Body of pancreas (tissue), 4 donors: ENCODE measurements around the gene OXCT1. TPM values are rescaled to one million over a fixed set of nuclear protein-coding genes. Genes with fewer than 3 reads are reported as not detected.
"Not testable (repeated sequence)": the region's sequence is repeated elsewhere in the genome, so short reads cannot be mapped to it uniquely, and the experiment has no call there.

Source experiments
- ATAC-seq: fragments of 150-250 bp; one replicate; pipeline ENCODE4 v1.9.1; 2016
- DNase-seq, 4 donors: peaks; one replicate each; pipeline ENCODE4 v3.0.0-alpha.2; 2019
- H3K27ac ChIP-seq, 4 donors: fragments of 200-600 bp; sonication (generic); 1 replicate in 3 of 4; 2 replicates in 1 of 4; pipeline versions ENCODE4 v1.5.1 to v1.6.1; 2016 to 2019; ENCODE audit warnings: mild to moderate bottlenecking in 1 of 4, mixed read lengths in 1 of 4, moderate library complexity in 1 of 4
- H3K27me3 ChIP-seq, 2 donors: fragments of 200-600 bp; sonication (generic); one replicate each; pipeline ENCODE4 v1.6.0; 2016; ENCODE audit warnings: mild to moderate bottlenecking in 1 of 2
- H3K36me3 ChIP-seq, 2 donors: fragments of 200-600 bp; sonication (generic); replicated peaks in 1 of 2; 2 replicates each; pipeline ENCODE4 v1.5.1; 2016; ENCODE audit warnings: low read depth in 2 of 2; ENCODE audit not compliant: insufficient read depth in 1 of 2
- H3K4me1 ChIP-seq: fragments of 200-600 bp; sonication (generic); one replicate; pipeline ENCODE4 v1.6.0; 2016
- H3K4me3 ChIP-seq, 2 donors: fragments of 200-600 bp; sonication (generic); 1 replicate in 1 of 2; 2 replicates in 1 of 2; pipeline ENCODE4 v1.5.1; 2016 to 2019
- H3K9me3 ChIP-seq, 3 donors: fragments of 200-600 bp; sonication (generic); 1 replicate in 2 of 3; 2 replicates in 1 of 3; pipeline ENCODE4 v1.5.1; 2016
- CTCF ChIP-seq, 7 experiments: fragments of 450-650 bp in 4 of 7; fragments of 200-600 bp in 3 of 7; sonication (generic) in 3 of 7; IDR thresholded peaks; one replicate each; pipeline ENCODE4 v1.5.1; 2016 to 2019; ENCODE audit warnings: antibody characterized with exemption in 7 of 7
- POLR2A ChIP-seq, 3 donors: fragments of 450-650 bp; IDR thresholded peaks; one replicate each; pipeline ENCODE4 v1.6.1; 2016; ENCODE audit warnings: antibody characterized with exemption in 3 of 3, mild to moderate bottlenecking in 2 of 3
- WGBS, 2 donors: methylation state at CpG; one replicate each; pipeline ENCODE4 v1.1.5; 2017; 5-methylcytosine and 5-hydroxymethylcytosine counted together
- intact Hi-C: fragments of 100-400 bp; cut with DNase I; formaldehyde crosslinking; loops from one replicate; pipeline ENCODE4 v1.15.1; 2023
- total RNA-seq, 2 donors: library from RNA; depleted of rRNA; stranded (reverse); fragments of >200 nt; gene quantifications; one replicate each; pipeline ENCODE4 v1.1.0, GENCODE V29; 2016

OXCT1 gene
- total RNA-seq, 2 donors from 2014 or later = 3.9 to 7.9 TPM

GRCh38 chr5:41815663-41816229 lies 54.5 kb downstream of the OXCT1 start:
- Histone ChIP-seq H3K36me3 (no peaks in the 10 kb centered on the region), H3K4me3 (no peak overlapping the region), H3K27ac (no peak overlapping the region), H3K4me1 (no peaks in the 10 kb centered on the region), H3K9me3 (no peaks in the 10 kb centered on the region), H3K27me3 (no peaks in the 10 kb centered on the region)
- TF ChIP-seq POLR2A (IDR thresholded peaks at IDR 0.05) (no peak), CTCF (IDR thresholded peaks at IDR 0.05) (no peak)
- ATAC-seq (no peak), DNase-seq (no peak)
- 68 to 69% methylated on average over 3 of the region's 3 CpGs for WGBS, 2 donors
- intact Hi-C loops = no loop called here

- H3K4me1 ChIP-seq = no peaks in the 10 kb centered on the region
- no peak overlapping the region for H3K27ac ChIP-seq
- TF ChIP-seq CTCF (IDR thresholded peaks at IDR 0.05) = no peak
- no peak for TF ChIP-seq POLR2A (IDR thresholded peaks at IDR 0.05)
- H3K4me3 ChIP-seq = no peak overlapping the region
- intact Hi-C loops = no loop called here
- H3K9me3 ChIP-seq = no peaks in the 10 kb centered on the region
- no peak for DNase-seq
- no peaks in the 10 kb centered on the region for H3K27me3 ChIP-seq
- ATAC-seq = no peak
- H3K36me3 ChIP-seq = no peaks in the 10 kb centered on the region
Observed at GRCh38 chr5:41815261-41815660, 55.0 kb downstream of the OXCT1 start.

DNA sequence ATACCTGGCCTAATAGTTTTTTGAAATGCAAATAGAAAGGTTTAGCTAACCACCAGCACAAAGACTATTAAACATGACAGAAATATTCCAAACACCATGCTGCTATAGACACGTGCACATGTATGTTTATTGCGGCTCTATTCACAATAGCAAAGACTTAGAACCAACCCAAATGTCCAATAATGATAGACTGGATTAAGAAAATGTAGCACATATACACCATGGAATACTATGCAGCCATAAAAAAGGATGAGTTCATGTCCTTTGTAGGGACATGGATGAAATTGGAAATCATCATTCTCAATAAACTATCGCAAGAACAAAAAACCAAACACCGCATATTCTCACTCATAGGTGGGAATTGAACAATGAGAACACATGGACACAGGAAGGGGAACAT lies 55.9 kb downstream of the OXCT1 start:
- DNase-seq, H3K4me3 ChIP-seq, intact Hi-C loops, ATAC-seq, H3K36me3 ChIP-seq, H3K4me1 ChIP-seq, H3K27me3 ChIP-seq, H3K27ac ChIP-seq, H3K9me3 ChIP-seq: not testable (repeated sequence)
- whole genome bisulfite sequencing, 2 donors = 76 to 96% methylated on average over 4 of the region's 4 CpGs

DNA sequence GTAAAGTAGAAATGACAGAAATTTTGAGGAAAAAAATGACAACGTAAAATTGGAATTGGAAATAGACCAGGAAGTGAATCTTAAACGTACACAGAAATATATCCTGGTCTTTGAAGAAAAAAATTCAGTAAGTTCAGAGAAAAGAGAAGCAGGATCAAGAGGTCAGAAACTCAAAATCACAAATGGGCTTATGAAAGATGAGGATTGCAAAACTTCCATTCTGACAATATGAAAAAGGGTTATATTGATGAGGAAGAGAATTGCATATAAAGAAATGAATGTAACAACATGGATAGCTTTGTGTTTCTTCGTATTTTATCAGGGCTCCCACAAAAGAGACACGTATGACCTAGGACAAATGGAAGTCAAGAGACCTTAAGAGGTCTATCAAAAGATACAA lies 58.1 kb downstream of the OXCT1 start:
- Histone ChIP-seq H3K36me3 (no peaks in the 10 kb centered on the region), H3K27ac (no peak overlapping the region), H3K4me1 (no peaks in the 10 kb centered on the region), H3K4me3 (no peak overlapping the region), H3K27me3 (no peaks in the 10 kb centered on the region), H3K9me3 (no peaks in the 10 kb centered on the region)
- ATAC-seq (no peak), DNase-seq (no peak)
- intact Hi-C loops = no loop called here
- TF ChIP-seq POLR2A (IDR thresholded peaks at IDR 0.05) = no peak
- 77 to 83% methylated on average over 4 of the region's 4 CpGs for WGBS, 2 donors

DNA sequence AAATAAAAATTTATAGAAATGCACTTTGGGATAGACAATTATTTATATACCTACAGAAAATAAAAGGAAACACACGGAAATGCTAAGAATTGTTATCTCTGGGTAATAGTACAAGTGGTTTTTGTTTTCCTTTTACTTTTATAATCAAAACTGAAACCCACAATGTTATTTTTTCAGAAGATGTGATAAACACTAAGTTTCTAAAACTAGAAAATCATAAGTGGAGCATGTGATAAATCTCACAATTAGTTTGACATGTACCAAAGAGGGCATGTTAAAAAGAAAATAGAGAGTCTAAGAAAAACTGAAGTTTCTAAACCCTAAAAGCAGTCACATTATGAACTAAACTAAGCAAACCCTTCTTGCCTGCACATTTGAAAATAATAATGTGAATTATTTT lies 61.1 kb downstream of the OXCT1 start:
- ATAC-seq = no peak
- Histone ChIP-seq H3K4me3 (no peak overlapping the region), H3K27ac (no peak overlapping the region), H3K4me1 (no peaks in the 10 kb centered on the region), H3K27me3 (no peaks in the 10 kb centered on the region), H3K9me3 (no peaks in the 10 kb centered on the region), H3K36me3 (no peaks in the 10 kb centered on the region)
- 76 to 86% methylated on average over 1 of the region's 1 CpG for WGBS, 2 donors
- TF ChIP-seq POLR2A (IDR thresholded peaks at IDR 0.05) (no peak), CTCF (IDR thresholded peaks at IDR 0.05) (no peak)
- no peak for DNase-seq
- intact Hi-C loops = no loop called here

DNA sequence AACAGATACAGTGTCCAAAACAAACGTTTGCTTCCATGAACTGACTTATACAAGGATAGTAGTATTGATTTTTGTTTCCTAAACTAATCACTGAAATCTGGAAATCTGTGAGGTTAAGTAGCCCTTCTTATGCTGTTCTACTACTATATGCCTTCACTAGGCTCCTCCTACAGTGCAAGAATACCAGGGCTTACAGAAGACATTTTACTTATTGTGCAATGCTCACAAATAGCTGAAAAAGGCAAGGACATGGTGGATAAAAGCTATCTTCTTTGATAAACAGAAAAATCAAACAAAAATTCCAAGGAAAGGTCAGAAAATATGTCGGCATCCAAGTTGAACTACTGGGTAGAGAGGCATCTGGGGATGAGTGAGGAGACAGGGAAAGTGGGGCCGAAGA lies 61.9 kb downstream of the OXCT1 start:
- intact Hi-C loops = no loop called here
- ATAC-seq (no peak), DNase-seq (no peak)
- no peaks in the 10 kb centered on the region for H3K27me3 ChIP-seq
- TF ChIP-seq POLR2A (IDR thresholded peaks at IDR 0.05) = no peak
- TF ChIP-seq CTCF (IDR thresholded peaks at IDR 0.05) = no peak
- no peak overlapping the region for H3K4me3 ChIP-seq
- WGBS, 2 donors = 57 to 63% methylated on average over 3 of the region's 3 CpGs
- H3K9me3 ChIP-seq = no peaks in the 10 kb centered on the region
- H3K36me3 ChIP-seq = no peaks in the 10 kb centered on the region
- H3K27ac ChIP-seq = no peak overlapping the region
- no peaks in the 10 kb centered on the region for H3K4me1 ChIP-seq
